ENCODE data around the gene ZC3H18.
"Not testable (repeated sequence)": the region's sequence is repeated elsewhere in the genome, so short reads cannot be mapped to it uniquely, and the experiment has no call there.

The ZC3H18 gene

GRCh38 chr16:88609426-88609825 is 39.2 kb downstream of the ZC3H18 start:
- not testable (repeated sequence) for DNase-seq

DNA sequence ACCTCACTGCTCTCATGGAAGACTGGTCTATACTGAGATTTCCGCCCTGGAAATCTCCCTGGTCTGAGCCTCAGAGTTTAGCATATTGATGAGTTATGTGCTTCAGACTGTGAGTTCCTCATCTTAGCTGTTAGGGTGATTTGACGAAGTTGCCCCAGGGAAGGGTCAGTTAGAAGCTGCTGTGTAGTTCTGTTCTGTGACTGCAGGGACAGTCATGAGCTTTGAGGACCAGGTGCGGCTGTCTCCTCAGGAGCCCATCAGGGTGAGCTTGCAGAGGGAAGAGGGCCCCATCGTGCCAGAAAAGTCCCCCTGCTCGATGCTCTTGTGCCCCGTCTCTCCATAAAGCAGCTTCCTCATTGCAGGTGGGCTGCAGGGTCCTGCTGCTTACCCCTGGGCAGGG is 39.9 kb downstream of the ZC3H18 start:
- no peak for DNase-seq

GRCh38 chr16:88610909-88611812 is 41.0 kb downstream of the ZC3H18 start:
- no peak for DNase-seq

GRCh38 chr16:88613293-88613692 is 43.1 kb downstream of the ZC3H18 start:
- no peak for DNase-seq

- no peak for DNase-seq
Observed at GRCh38 chr16:88613911-88614817, 44.0 kb downstream of the ZC3H18 start.

- peak; percentile 53 for DNase-seq
Observed at GRCh38 chr16:88614818-88615580, 44.8 kb downstream of the ZC3H18 start.

GRCh38 chr16:88616320-88616719 is 46.1 kb downstream of the ZC3H18 start:
- no peak for DNase-seq

DNA sequence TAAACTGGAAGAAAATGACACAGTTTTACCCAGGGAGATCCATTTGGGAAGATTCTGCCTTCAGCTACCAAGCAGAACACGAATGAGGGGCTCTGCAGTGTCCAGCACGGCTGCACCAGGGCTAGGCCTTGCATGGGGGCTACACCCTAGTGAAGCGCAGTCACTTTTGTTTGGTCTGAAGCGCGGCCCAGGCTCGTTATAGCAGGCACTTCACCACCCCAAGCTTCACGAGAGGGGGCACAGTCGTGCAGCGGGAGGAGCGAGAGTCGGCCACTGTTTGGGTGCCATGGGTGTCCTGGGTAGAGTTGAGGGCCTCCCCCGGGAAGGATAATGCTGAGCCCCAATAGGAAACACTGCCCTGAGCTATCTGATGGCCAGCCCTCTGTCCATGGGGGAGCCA is 46.5 kb downstream of the ZC3H18 start:
- DNase-seq, result no peak

- DNase-seq, result no peak
Observed at GRCh38 chr16:88617268-88618031, 47.2 kb downstream of the ZC3H18 start.

GRCh38 chr16:88618182-88618955 is 48.2 kb downstream of the ZC3H18 start:
- DNase-seq, result no peak

DNA sequence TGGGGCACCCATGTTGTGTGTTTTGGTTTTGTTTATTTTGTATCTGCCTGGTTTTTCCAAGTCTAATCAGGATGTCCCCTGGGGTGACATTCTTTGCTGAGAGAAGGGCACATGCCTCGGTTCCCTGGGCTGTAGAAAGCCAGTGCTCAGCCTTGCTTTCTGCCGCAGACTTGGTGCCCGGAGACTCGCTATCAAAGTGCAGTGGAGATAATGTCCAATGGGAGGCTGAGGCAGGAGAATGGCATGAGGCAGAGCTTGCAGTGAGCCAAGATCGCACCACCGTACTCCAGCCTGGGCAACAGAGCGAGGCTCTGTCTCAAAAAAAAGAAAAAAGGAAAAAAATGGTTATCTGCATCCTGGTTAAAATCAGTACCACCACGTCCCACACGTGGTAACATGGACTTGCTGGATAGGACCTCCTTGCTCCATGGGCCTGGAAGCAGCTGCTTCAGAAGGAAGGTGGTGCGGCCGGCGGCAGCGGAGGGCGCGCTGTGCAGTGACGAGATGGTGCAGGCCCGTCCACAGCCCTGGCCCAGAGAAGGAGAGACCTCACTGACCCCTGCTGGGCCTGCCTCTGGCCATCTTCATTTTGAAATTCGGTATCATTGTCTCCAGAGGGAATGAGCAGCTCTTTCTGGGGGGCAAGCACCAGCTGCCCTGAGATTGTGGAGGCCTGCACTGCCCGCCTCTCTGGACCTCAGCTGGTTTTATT is 48.9 kb downstream of the ZC3H18 start:
- no peak for DNase-seq

- no peak for DNase-seq
Observed at GRCh38 chr16:88619859-88620815, 49.9 kb downstream of the ZC3H18 start.

DNA sequence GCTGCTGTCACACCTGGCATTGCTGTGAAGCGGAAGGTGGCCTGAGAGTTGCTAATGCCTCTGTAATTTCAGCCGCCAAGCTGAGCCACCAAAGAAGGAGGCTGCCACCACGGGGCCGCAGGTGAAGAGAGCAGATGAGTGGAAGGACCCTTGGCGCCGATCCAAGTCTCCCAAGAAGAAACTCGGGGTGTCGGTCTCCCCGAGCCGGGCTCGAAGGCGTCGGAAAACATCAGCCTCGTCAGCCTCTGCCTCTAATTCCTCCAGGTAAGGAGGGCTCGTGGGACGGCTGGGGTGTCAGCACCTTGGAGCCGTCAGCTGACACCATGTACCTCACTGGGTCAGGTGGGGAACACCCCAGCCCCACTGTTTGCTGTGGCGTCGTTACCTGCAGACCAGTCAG is 51.9 kb downstream of the ZC3H18 start:
- no peak for DNase-seq

DNA sequence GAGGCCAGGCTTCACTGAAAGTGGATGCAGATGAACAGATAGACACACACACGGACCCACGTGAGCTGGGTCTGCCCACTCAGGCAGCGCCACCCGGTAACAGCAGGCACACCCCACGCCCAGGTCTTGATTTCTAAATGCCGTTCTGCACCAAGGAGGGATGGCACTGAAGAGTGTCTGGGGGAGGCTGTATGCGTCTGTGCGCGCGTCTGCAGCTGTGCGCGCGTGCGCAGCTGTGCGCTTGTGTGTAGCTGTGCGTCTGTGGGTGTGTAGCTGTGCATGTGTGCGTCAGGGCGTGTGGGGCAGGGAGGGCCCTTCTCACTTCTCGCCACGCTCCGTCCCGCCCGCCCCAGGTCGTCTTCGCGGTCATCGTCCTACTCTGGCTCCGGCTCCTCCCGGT is 52.7 kb downstream of the ZC3H18 start:
- no peak for DNase-seq

- no peak for DNase-seq
Observed at GRCh38 chr16:88623858-88624257, 53.7 kb downstream of the ZC3H18 start.

DNA sequence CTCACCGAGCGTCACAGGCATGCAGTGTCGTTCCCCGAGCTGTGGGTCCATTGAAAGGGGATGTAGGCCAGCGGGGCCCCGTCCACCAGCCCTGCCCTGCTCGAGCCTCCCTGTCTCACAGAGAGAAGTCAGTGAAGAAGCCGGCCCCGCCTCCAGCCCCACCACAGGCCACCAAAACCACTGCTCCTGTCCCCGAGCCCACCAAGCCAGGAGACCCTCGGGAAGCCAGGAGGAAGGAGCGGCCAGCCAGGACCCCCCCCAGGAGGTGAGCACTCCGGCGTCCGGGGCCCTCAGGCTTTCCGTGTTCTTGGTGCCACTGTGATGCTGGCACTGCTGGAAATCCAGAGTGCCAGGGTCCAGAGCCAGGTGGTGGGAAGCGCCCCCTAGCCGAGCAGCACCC is 54.3 kb downstream of the ZC3H18 start:
- DNase-seq, result no peak

DNA sequence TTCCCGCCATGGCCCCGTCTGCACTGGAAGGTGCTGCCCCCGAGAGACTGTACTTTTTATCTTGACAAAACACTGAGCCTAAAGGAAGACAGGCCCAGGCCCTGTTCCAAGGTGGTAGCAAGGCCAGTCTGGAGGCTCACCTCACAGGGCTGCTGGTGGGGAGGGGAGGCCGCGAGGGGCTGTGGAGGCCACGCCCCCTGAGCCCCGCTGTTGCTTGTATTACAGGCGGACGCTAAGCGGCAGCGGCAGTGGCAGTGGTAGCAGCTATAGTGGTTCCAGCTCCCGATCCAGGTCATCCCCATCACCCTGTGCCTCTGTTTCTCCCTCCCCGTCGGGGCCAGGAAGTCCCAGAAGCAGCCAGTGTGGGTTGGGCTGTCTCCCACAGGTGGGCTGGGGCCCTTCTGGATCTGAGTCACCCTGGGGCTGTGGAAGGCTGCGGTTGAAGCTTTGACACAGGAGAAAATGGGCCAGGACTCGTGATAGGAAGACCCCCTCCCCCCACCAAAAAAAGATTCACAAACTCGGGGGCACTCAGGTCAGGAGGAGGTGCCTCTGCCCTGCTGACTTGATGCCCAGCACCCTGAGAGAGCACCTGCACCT is 54.9 kb downstream of the ZC3H18 start:
- no peak for DNase-seq

- DNase-seq, result no peak
Observed at GRCh38 chr16:88626646-88627045, 56.4 kb downstream of the ZC3H18 start.
